Stimulated activated CD4-positive, alpha-beta T cell treated with anti-CD3 and anti-CD28 coated beads, Interleukin-1b, Interleukin-23, amount 100 ng/mL, for 1 hour (primary cell): Measurements from ENCODE around the gene SCGB2A2.

Experiments used
- DNase-seq, 2 donors: peaks; one replicate each; pipeline ENCODE4 v3.0.0-alpha.2; 2020; ENCODE audit warnings: low read depth in 2 of 2

The SCGB2A2 gene

GRCh38 chr11:62306227-62306626 lies 36.3 kb downstream of the SCGB2A2 start:
- no peak for DNase-seq

GRCh38 chr11:62307950-62308349 lies 38.0 kb downstream of the SCGB2A2 start:
- DNase-seq: no peak

- no peak for DNase-seq
Measured at GRCh38 chr11:62309991-62310390, 40.0 kb downstream of the SCGB2A2 start.

- no peak for DNase-seq
Measured at GRCh38 chr11:62315431-62315830, 45.5 kb downstream of the SCGB2A2 start.

- no peak for DNase-seq
Measured at GRCh38 chr11:62322524-62322923, 52.6 kb downstream of the SCGB2A2 start.
